H54 (cell line): Measurements from ENCODE around the gene CD81.
A peak's percentile ranks its signal among the peaks of the same experiment; 100 is the strongest.

ENCODE experiments used
- DNase-seq: peaks from one replicate; pipeline ENCODE4 v3.0.0; 2011; ENCODE audit warnings: low spot score, mixed read lengths; ENCODE audit not compliant: insufficient read length
- FAIRE-seq: peaks from 3 replicates; lab custom pipeline; 2011; peaks lifted over from hg19 to GRCh38; lab: Jason Lieb, UNC
- POLR2A ChIP-seq: IDR thresholded peaks from 2 replicates; pipeline ENCODE4 v1.6.1; 2011; ENCODE audit warnings: low read depth, mild to moderate bottlenecking, low read length

Gene CD81

DNA sequence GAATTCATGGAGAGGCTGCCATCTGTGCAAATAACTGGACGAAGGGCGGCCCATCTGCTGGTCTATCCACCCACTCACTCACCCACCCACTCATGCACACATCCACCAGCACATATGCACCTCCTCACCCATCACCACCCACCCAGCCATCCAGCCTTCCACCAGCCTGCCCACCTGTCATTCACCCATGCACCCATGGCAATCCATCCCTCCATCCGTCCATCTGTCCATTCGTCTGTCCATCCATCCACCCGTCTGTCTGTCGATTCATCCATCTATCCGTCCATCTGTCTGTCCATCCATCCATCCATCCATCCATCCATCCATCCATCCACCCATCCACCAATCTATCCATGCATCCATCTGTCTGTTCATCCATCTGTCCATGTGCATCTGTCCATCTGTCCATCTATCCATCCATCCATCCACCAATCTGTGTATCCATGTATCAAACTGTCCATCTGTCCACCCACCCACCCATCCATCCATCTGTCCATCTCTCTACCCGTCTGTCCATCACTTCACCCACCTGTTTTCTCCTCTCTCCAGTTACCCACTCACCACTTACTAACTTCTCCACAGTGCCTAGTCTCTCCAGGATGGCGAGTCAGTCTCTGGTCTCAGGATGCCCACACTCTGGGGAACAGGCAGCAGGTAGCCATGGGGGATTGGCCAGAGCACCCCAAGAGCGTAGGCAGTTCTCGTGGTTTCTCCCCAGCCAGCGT lies 58.3 kb downstream of the CD81 start:
- DNase-seq, result no peak
- FAIRE-seq, result no peak
- TF ChIP-seq POLR2A, result no peak

- FAIRE-seq (no peak), DNase-seq (no peak)
- TF ChIP-seq POLR2A, result no peak
Observed at GRCh38 chr11:2436013-2436520, 59.0 kb downstream of the CD81 start.

DNA sequence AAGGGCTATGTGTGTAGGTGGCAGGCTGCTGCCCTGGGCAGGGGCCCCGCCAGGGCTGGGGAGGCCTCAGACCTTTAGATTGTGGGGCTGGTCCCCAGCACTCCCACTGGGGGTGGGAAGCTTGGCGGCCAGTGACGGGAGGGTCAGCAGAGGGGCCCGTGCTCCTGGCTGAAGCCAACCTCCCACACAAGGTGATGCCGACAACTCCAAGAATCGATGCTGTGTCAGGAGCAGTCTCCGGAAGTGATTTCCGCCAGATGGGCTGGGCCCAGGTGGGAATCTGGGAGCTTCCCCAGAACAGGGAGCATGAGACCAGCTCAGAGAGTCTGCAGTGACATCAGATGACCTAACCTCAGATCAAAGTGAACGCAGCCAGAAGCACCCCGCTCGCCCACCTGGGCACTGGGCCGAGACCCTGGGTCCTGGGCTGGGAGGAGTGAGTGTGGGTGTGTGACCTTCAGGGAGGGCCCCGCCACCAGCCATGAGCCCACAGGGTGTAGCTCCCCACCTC lies 59.5 kb downstream of the CD81 start:
- TF ChIP-seq POLR2A, result no peak
- FAIRE-seq (no peak), DNase-seq (no peak)

DNA sequence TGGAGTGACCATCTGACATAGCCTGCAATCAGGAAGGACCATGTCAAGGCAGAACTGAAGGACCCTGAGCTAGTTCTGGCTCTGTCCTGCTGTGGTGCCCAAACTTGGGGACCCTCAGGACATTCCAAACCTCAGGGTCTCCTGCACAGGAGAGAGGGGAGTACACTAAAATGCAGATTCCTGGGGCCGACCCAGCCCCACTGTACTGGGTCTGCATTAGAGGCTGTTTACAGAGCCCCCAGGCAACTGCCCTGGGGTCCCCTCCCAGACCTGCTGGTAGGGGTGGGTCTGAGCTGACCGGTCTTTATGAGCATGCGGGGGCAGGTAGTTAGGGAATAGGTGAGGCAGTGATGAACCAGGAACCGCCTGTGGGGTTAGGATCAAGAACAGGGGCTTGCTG lies 60.4 kb downstream of the CD81 start:
- FAIRE-seq, result no peak
- DNase-seq, result no peak
- no peak for TF ChIP-seq POLR2A

DNA sequence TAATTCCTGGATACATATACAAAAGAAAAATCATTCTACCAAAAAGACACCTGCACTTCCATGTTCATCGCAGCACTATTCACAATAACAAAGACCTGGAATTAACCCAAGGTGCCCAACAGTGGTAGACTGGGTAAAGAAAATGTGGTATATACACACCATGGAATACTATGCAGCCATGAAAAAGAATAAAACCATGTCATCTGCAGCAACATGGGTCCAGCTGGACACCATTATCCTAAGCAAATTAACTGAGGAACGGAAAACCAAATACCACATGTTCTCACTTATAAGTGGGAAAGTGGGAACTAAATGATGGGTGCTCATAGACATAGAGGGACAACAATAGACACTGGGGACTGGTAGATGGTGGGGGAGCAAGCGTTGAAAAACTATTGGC lies 62.7 kb downstream of the CD81 start:
- FAIRE-seq (no peak), DNase-seq (no peak)
- TF ChIP-seq POLR2A, result no peak

- no peak for TF ChIP-seq POLR2A
- DNase-seq (no peak), FAIRE-seq (no peak)
Observed at GRCh38 chr11:2440646-2441045, 63.5 kb downstream of the CD81 start.

- no peak for DNase-seq
- FAIRE-seq, result no peak
- no peak for TF ChIP-seq POLR2A
Observed at GRCh38 chr11:2441171-2441570, 64.1 kb downstream of the CD81 start.

DNA sequence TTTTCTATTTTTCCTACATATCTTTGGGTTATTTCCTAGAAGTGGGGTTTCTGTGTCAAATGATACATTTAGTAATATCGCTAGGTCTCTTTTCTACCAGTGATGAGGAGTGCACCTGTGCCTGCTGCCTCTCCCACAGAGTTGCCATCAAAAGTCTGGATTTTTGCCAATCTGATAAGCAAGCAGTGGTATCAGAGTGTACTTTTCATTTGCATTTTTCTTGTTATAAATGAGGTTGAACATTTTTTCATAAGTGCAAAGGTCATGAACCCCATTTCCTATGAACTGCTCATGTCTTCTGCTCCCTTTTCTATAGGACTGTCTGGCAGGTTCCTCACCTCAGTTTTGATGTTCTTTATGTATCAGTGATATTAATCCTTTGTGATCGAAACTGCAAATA lies 65.5 kb downstream of the CD81 start:
- no peak for TF ChIP-seq POLR2A
- DNase-seq, result no peak
- FAIRE-seq, result no peak

GRCh38 chr11:2443406-2443805 lies 66.3 kb downstream of the CD81 start:
- FAIRE-seq, result no peak
- DNase-seq, result no peak
- TF ChIP-seq POLR2A, result no peak

DNA sequence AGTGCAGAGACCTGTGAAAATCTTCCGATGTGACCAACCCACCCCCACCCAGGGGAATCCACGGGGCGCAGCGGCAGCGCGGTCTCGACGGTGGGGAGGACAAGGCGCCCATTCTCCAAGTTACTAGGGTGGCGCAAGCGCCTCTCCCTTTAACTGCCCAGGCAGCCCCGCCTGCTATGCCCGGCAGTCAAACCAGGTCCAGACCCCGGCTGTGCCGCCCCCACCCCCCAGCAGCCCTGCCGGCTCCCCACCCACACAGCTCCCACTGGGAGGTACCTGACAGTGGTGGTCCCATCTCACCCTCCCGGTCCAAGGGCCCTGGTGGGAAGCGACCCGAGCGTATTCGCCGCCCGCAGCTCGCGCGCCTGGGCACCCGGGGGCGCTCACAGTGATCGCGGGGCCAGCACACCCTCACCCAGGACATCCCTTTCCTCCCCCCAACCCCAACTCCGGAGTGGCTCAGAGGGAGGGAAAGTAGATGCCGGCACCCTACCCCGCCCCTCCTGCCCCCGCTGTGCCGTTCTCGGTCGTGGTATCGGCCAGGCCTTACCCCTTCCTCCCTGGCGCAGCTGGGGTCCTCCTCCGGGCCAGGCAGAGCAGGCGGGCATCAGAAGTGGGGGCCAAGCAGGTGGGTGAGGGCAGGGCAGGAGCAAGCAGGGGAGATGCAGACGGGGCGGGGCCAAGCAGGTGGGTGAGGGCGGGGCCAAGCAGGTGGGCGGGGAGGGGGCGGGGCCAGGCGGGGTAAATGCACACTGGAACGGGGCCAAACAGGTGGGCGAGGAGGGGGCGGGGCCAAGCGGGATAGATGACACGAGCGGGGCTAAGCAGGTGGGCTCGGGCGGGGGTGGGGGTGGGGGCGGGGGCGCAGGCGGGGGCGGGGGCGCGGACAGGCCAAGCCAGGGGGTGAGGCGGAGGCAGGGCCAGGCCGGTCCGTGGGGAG lies 67.0 kb downstream of the CD81 start, which contains the start of gene TRPM5:
Gene TRPM5, minus strand, starts transcription at position 634 of the 940 bp plus-strand sequence. CDS start 21,478 bp downstream, outside the sequence.
- FAIRE-seq (no peak), DNase-seq (no peak)
- TF ChIP-seq POLR2A, result no peak

DNA sequence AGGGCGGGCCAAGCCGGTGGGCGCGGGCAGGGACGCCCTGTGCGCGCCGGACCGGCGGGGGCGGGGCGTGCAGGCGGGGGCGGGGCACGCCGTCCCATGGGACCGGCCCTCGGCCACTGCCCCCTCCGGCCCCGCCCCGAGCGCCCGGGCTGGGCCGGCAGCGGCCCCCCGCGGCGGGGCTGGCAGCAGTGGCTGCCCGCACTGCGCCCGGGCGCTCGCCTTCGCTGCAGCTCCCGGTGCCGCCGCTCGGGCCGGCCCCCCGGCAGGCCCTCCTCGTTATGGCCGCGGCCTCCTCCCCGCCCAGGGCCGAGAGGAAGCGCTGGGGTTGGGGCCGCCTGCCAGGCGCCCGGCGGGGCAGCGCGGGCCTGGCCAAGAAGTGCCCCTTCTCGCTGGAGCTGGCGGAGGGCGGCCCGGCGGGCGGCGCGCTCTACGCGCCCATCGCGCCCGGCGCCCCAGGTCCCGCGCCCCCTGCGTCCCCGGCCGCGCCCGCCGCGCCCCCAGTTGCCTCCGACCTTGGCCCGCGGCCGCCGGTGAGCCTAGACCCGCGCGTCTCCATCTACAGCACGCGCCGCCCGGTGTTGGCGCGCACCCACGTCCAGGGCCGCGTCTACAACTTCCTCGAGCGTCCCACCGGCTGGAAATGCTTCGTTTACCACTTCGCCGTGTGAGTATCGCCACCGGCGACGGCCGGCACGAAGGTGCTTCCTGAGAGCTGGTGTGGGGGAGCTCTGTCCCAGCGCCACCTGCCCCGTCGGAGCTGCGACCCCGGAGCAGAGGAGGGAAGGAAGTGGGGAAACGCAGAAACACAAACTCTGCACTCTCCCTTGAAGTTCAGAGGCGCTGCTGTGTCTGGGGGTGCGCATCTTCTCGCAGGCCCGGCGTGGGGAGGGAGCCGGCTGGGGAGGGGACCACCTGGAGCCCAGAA lies 68.0 kb downstream of the CD81 start, which contains the start of gene KCNQ1:
Gene KCNQ1, plus strand, starts transcription at position 188 of the 925 bp plus-strand sequence. Its CDS starts 91 bp downstream, at position 279.
- DNase-seq (peak; percentile 81), FAIRE-seq (no peak)

GRCh38 chr11:2445746-2446551 lies 68.8 kb downstream of the CD81 start:
- no peak for DNase-seq
- FAIRE-seq, result no peak
- no peak for TF ChIP-seq POLR2A

More for the DNA sequence above, 68.0 kb downstream of the CD81 start, which contains the start of gene KCNQ1:
- no peak for TF ChIP-seq POLR2A
